Calu3 (cell line): ENCODE results near the gene NEK6. TPM values are rescaled to one million over a fixed set of nuclear protein-coding genes. Genes with fewer than 3 reads are reported as not detected.
A peak's percentile ranks its signal among the peaks of the same experiment; 100 is the strongest.

Experiments used
- BruUV-seq: library from RNA; stranded (reverse); fragments of 400-500 nt; replicated peaks from 2 replicates; lab custom pipeline; 2021; lab: Mats Ljungman, UMichigan
- CTCF ChIA-PET: fragments of 300-600 bp; sonication (Branson Sonifier 250); formaldehyde crosslinking; loops from one replicate; lab custom pipeline; 2022; ENCODE audit warnings: antibody characterized with exemption; lab: Charles Lee
- DNase-seq: peaks from one replicate; pipeline ENCODE4 v3.0.0; 2022
- H3K27ac Mint-ChIP-seq: one replicate; pipeline ENCODE4 v1.8.0; 2022; ENCODE audit warnings: mixed read lengths; ENCODE audit not compliant: unreplicated experiment
- H3K27me3 Mint-ChIP-seq: one replicate; pipeline ENCODE4 v1.8.0; 2022; ENCODE audit warnings: mixed read lengths; ENCODE audit not compliant: unreplicated experiment
- H3K36me3 Mint-ChIP-seq: one replicate; pipeline ENCODE4 v1.8.0; 2022; ENCODE audit warnings: mild to moderate bottlenecking, moderate library complexity, mixed read lengths; ENCODE audit not compliant: insufficient read depth, unreplicated experiment
- H3K4me1 Mint-ChIP-seq: one replicate; pipeline ENCODE4 v1.8.0; 2022; ENCODE audit warnings: mild to moderate bottlenecking, low read depth, mixed read lengths; ENCODE audit not compliant: unreplicated experiment
- H3K4me3 Mint-ChIP-seq: one replicate; pipeline ENCODE4 v1.8.0; 2022; ENCODE audit warnings: mild to moderate bottlenecking, low read depth, moderate library complexity, mixed read lengths; ENCODE audit not compliant: unreplicated experiment
- H3K9me3 Mint-ChIP-seq: one replicate; pipeline ENCODE4 v1.8.0; 2022; ENCODE audit warnings: low read depth, mixed read lengths; ENCODE audit not compliant: unreplicated experiment
- intact Hi-C: fragments of 100-400 bp; cut with micrococcal nuclease; formaldehyde crosslinking; loops from one replicate; pipeline ENCODE4 v1.10.0; 2022; ENCODE audit not compliant: unreplicated experiment
- total RNA-seq: library from RNA; stranded (reverse); gene quantifications from 2 replicates; pipeline ENCODE4 v1.2.3, GENCODE V29; 2022
- TF ChIP-seq, protein P1 (sequence below): fragments of 200-600 bp; IDR thresholded peaks from one replicate; pipeline ENCODE4 v1.8.0; 2022; ENCODE audit warnings: antibody characterized with exemption; ENCODE audit not compliant: unreplicated experiment

NEK6 gene
- total RNA-seq, 1 experiment from 2014 or later = 43.0 TPM

DNA sequence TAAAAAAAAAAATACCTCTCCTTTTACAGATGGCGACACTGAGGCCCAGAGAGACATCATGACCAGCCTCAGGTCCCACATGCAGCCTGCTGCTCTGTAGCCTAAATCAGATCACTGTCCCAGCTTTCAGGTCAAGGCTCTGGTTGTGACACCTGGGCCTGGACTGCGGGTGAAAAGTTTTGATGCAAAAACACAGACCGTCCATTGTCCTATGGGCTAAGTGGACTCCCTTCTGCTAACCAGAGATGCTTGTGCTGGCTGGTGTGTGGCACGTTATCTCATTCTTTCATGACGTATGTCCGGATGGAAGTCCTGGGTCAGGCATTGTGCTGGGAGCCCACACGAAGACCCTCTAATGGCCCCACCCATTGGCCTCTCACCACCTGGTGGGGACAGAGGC lies 7.8 kb downstream of the NEK6 start:
- CTCF ChIA-PET = no interaction called here
- intact Hi-C loops = loop anchor here (10.0 kb wide), 1 partner anchor 141 kb away; no protein-coding TSS in a partner anchor
- no peak overlapping the region for H3K4me3 Mint-ChIP-seq
- peaks cover 21% of the 10 kb centered on the region for H3K36me3 Mint-ChIP-seq
- TF ChIP-seq, protein P1, sequence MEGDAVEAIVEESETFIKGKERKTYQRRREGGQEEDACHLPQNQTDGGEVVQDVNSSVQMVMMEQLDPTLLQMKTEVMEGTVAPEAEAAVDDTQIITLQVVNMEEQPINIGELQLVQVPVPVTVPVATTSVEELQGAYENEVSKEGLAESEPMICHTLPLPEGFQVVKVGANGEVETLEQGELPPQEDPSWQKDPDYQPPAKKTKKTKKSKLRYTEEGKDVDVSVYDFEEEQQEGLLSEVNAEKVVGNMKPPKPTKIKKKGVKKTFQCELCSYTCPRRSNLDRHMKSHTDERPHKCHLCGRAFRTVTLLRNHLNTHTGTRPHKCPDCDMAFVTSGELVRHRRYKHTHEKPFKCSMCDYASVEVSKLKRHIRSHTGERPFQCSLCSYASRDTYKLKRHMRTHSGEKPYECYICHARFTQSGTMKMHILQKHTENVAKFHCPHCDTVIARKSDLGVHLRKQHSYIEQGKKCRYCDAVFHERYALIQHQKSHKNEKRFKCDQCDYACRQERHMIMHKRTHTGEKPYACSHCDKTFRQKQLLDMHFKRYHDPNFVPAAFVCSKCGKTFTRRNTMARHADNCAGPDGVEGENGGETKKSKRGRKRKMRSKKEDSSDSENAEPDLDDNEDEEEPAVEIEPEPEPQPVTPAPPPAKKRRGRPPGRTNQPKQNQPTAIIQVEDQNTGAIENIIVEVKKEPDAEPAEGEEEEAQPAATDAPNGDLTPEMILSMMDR = no peak
- no peak for DNase-seq
- no peaks in the 10 kb centered on the region for H3K27me3 Mint-ChIP-seq
- H3K27ac Mint-ChIP-seq = no peak overlapping the region
- no TSS peak for BruUV-seq
- peaks cover 45% of the 10 kb centered on the region for H3K4me1 Mint-ChIP-seq
- H3K9me3 Mint-ChIP-seq = no peaks in the 10 kb centered on the region

DNA sequence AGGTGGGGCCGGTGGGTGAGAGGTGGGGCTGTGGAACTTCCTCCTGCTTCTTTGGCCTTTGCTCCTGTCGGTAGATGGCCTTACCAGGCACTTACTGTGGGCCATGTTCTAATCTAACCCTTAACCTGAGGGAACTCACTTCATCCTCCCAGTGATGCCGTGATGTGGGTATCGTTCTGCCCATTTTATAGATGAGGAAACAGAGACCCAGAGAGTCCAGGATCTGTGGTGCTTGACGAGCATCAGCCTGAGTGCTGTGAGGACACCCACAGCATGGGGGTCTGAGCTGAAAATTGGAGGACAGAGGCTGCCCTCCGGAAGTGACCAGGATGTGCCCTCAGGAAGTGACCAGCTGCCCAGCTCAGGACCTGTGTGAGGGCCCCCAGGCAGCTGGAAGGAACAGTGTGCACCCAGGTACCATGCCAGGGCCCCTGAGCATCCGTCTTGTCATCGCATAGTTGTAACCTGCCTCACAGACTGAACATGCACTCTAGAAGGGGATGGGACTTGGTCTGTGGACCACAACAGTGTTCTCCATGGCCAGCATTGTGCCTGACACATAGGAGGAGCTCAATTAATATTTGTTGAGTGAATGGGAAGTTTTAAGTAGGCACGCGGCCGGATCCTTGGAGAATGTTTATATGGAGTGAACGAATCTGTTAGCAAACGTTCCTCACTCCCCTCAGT lies 8.5 kb downstream of the NEK6 start:
- intact Hi-C loops = loop anchor here (10.0 kb wide), 1 partner anchor 141 kb away; no protein-coding TSS in a partner anchor
- Mint-ChIP-seq H3K4me1 (peaks cover 37% of the 10 kb centered on the region), H3K4me3 (no peak overlapping the region), H3K36me3 (peaks cover 21% of the 10 kb centered on the region), H3K27me3 (no peaks in the 10 kb centered on the region), H3K27ac (peak overlapping the region; percentile 81), H3K9me3 (no peaks in the 10 kb centered on the region)
- TF ChIP-seq, protein P1 = no peak
- BruUV-seq = no TSS peak
- CTCF ChIA-PET = interaction anchor here (1.3 kb wide), 1 partner anchor 140 kb away, joined by 5 read pairs; no protein-coding TSS in a partner anchor
- DNase-seq = no peak

DNA sequence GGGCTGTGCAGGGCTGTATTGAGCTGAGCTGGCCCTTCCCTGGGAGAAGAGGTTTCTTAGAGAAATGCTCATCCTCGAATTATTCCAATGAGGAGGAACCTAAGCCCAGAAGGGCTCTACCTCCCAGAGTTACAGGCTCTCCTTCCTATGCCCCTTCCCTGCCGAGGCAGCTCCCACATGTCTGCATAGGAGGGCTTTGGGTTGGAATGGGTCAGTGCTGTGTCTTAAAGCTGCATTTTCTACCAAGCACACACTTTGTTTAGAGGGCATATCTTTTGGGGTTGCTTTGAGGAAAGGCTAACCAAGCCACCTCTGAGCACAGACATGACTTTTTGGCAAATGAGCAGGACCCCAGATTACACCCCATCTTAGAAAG lies 9.1 kb downstream of the NEK6 start:
- peak overlapping the region; percentile 55 for H3K4me3 Mint-ChIP-seq
- peaks cover 32% of the 10 kb centered on the region for H3K4me1 Mint-ChIP-seq
- intact Hi-C loops = loop anchor here (10.0 kb wide), 1 partner anchor 142 kb away; no protein-coding TSS in a partner anchor
- DNase-seq = no peak
- H3K36me3 Mint-ChIP-seq = peaks cover 21% of the 10 kb centered on the region
- CTCF ChIA-PET = interaction anchor here (1.3 kb wide), 1 partner anchor 140 kb away, joined by 5 read pairs; no protein-coding TSS in a partner anchor
- TF ChIP-seq, protein P1 = no peak
- peak overlapping the region; percentile 81 for H3K27ac Mint-ChIP-seq
- no peaks in the 10 kb centered on the region for H3K27me3 Mint-ChIP-seq
- H3K9me3 Mint-ChIP-seq = no peaks in the 10 kb centered on the region
- BruUV-seq = no TSS peak

DNA sequence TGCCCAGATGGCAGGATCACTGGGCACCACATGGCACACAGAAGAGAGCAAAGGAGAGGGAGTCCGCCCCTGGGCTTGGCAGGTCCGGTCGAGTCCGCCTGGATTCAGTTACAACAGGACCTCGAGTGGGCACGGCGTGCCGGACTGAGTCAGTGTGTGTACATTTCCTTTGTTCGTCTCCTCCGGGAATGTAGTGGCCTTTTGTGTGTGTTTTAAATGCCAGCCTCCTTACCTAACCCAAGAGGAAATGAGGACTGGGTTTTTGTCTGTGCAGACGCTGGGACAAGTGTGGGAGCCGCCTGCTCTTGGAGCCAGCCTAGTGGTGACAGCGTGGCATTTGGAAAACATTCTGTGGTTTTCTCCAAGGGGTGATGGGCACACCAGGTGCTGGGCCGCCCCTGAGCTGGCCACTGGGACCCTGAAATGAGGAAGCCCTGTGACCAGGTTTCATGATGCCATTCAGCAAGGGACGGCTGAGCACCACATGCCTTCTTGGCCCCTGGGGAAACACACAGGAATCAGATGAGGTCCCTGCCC lies 9.6 kb downstream of the NEK6 start:
- peak; percentile 64 for DNase-seq
- no peaks in the 10 kb centered on the region for H3K9me3 Mint-ChIP-seq
- peaks cover 21% of the 10 kb centered on the region for H3K36me3 Mint-ChIP-seq
- H3K4me1 Mint-ChIP-seq = peaks cover 28% of the 10 kb centered on the region
- intact Hi-C loops = loop anchor here (10.0 kb wide), 1 partner anchor 143 kb away; no protein-coding TSS in a partner anchor
- TF ChIP-seq, protein P1 = no peak
- H3K27me3 Mint-ChIP-seq = no peaks in the 10 kb centered on the region
- H3K4me3 Mint-ChIP-seq = peak overlapping the region; percentile 55
- CTCF ChIA-PET = interaction anchor here (1.3 kb wide), 1 partner anchor 141 kb away, joined by 5 read pairs; no protein-coding TSS in a partner anchor
- BruUV-seq = no TSS peak
- peak overlapping the region; percentile 81 for H3K27ac Mint-ChIP-seq
